GM21515 (cell line): ENCODE results near the gene FLRT3.

Experiments used
- ATAC-seq: cut with Tn5 transposase; IDR thresholded peaks from one replicate; pipeline ENCODE4 v1.9.1; 2021; ENCODE audit not compliant: unreplicated experiment

The FLRT3 gene

GRCh38 chr20:14331646-14332045, 5.8 kb downstream of the FLRT3 start:
- ATAC-seq: no peak

- no peak for ATAC-seq
Observed at GRCh38 chr20:14319704-14320103, 17.7 kb downstream of the FLRT3 start.

- no peak for ATAC-seq
Observed at GRCh38 chr20:14313341-14314020, 23.9 kb downstream of the FLRT3 start.

- no peak for ATAC-seq
Observed at GRCh38 chr20:14312001-14312400, 25.4 kb downstream of the FLRT3 start.

- ATAC-seq: no peak
Observed at GRCh38 chr20:14310977-14311627, 26.3 kb downstream of the FLRT3 start.

- no peak for ATAC-seq
Observed at GRCh38 chr20:14307956-14308355, 29.5 kb downstream of the FLRT3 start.

GRCh38 chr20:14304472-14304871, 32.9 kb downstream of the FLRT3 start:
- no peak for ATAC-seq

- no peak for ATAC-seq
Observed at GRCh38 chr20:14303651-14304050, 33.8 kb downstream of the FLRT3 start.

GRCh38 chr20:14303106-14303505, 34.3 kb downstream of the FLRT3 start:
- no peak for ATAC-seq

- ATAC-seq: no peak
Observed at GRCh38 chr20:14299831-14300230, 37.6 kb downstream of the FLRT3 start.

GRCh38 chr20:14295770-14296309, 41.6 kb downstream of the FLRT3 start:
- ATAC-seq: no peak

GRCh38 chr20:14295238-14295637, 42.2 kb downstream of the FLRT3 start:
- no peak for ATAC-seq

- ATAC-seq: no peak
Observed at GRCh38 chr20:14291502-14291901, 45.9 kb downstream of the FLRT3 start.

GRCh38 chr20:14288341-14289330, 48.8 kb downstream of the FLRT3 start:
- no peak for ATAC-seq

GRCh38 chr20:14284443-14284842, 53.0 kb downstream of the FLRT3 start:
- ATAC-seq: no peak

GRCh38 chr20:14282140-14282539, 55.3 kb downstream of the FLRT3 start:
- ATAC-seq: no peak
